ENCODE data around the gene STIP1. TPM values are rescaled to one million over a fixed set of nuclear protein-coding genes. Genes with fewer than 3 reads are reported as not detected.

Gene STIP1
- total and polyA plus RNA-seq, 2 donors (not counting 1 experiment from before 2014, with no cell fraction given): 98.8 to 147 TPM

DNA sequence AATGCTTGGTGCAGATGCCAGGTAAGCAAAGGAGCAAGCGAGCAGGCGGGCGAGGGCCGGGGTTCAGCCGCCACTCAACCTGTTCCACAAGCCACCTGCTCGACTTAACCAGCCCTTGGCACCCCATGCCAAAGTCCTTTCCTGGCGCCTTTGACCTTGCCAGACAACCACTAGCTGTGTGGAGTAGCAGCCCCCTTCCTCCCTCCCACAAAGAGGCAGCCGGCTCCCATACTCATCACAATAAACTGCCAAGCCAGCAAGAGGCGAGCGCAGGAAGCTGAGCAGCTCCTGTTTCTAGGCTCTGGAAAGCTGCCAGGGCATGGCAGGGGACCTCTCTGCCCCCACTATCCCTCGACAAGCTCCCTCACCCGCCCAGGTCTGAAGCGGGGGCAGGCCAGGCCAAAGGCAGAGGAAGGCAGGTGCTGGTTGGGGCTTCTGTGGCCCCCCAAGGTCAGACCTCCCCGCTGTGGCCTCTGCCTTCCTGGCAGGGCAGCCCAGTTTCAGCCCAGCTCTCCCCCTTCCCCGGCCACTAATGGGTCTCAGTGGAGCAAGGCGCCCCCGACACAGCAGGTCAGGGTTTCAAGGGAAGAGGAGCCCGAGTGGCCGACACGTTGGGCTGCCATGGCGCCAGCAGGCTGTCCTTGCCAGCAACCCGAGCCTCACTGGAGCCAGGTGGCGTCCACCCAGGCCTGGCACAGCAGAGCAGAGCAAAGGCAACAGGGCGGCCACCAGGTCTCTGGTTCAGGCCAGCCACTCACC lies 35.3 kb upstream of the STIP1 start:
- TF ChIP-seq, protein P1, sequence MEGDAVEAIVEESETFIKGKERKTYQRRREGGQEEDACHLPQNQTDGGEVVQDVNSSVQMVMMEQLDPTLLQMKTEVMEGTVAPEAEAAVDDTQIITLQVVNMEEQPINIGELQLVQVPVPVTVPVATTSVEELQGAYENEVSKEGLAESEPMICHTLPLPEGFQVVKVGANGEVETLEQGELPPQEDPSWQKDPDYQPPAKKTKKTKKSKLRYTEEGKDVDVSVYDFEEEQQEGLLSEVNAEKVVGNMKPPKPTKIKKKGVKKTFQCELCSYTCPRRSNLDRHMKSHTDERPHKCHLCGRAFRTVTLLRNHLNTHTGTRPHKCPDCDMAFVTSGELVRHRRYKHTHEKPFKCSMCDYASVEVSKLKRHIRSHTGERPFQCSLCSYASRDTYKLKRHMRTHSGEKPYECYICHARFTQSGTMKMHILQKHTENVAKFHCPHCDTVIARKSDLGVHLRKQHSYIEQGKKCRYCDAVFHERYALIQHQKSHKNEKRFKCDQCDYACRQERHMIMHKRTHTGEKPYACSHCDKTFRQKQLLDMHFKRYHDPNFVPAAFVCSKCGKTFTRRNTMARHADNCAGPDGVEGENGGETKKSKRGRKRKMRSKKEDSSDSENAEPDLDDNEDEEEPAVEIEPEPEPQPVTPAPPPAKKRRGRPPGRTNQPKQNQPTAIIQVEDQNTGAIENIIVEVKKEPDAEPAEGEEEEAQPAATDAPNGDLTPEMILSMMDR (conservative IDR thresholded peaks at IDR 0.05 in 1 of 2, IDR thresholded peaks at IDR 0.05 in 1 of 2; ENCODE audit: low read depth in 1 of 2, low read length in 2 of 2): no peak
- no peak for TF ChIP-seq EZH2 (IDR thresholded peaks at IDR 0.05; ENCODE audit: low read length, missing control alignments)
- H3K4me2 ChIP-seq (ENCODE audit: extremely low read depth, insufficient read depth, low read length): no peak overlapping the region
- H3K4me1 ChIP-seq (ENCODE audit: control insufficient read depth, extremely low read depth, insufficient read depth, low read length): no peaks in the 10 kb centered on the region
- H3K4me3 ChIP-seq (replicated peaks in 1 of 4; ENCODE audit: control extremely low read depth in 1 of 4, insufficient read depth in 1 of 4, low read depth in 3 of 4, low read length in 4 of 4): no peak overlapping the region
- H2AFZ ChIP-seq (ENCODE audit: low read length): no peak overlapping the region
- no peak overlapping the region for H3K9ac ChIP-seq (ENCODE audit: insufficient read depth, low read length)
- DNase-seq (ENCODE audit: low read depth in 2 of 2): no peak
- H4K20me1 ChIP-seq (ENCODE audit: control insufficient read depth, extremely low read depth, insufficient read depth, low read length): no peaks in the 10 kb centered on the region
- H3K27ac ChIP-seq (ENCODE audit: insufficient read depth, low read length): no peak overlapping the region
- no peaks in the 10 kb centered on the region for H3K27me3 ChIP-seq (ENCODE audit: control insufficient read depth, insufficient read depth, low read length)
- no peaks in the 10 kb centered on the region for H3K79me2 ChIP-seq (ENCODE audit: control insufficient read depth, insufficient read depth, low read length)
- no peaks in the 10 kb centered on the region for H3K36me3 ChIP-seq (ENCODE audit: control insufficient read depth, insufficient read depth, low read length)
- no peaks in the 10 kb centered on the region for H3K9me3 ChIP-seq (ENCODE audit: control insufficient read depth, insufficient read depth, low read depth, low read length)

DNA sequence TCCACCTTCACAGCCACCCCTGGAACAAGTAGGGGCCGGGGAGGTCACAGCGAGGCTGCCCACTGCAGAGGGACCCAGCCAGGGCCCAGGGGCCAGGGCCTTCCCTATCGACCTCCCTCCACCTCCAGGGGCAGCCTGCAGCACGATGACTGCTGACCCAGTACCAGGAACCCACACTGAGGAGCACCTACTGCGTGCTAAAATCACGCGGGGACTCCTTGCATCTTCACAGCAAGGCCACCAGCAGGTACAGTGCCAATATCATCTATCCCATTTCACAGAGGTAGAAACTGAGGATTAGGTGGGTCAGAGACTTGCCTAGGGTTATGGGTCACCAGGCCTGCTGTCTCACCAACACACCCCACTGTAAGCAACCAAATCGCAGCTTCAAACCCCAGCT lies 34.6 kb upstream of the STIP1 start:
- no peaks in the 10 kb centered on the region for H3K27me3 ChIP-seq (ENCODE audit: control insufficient read depth, insufficient read depth, low read length)

DNA sequence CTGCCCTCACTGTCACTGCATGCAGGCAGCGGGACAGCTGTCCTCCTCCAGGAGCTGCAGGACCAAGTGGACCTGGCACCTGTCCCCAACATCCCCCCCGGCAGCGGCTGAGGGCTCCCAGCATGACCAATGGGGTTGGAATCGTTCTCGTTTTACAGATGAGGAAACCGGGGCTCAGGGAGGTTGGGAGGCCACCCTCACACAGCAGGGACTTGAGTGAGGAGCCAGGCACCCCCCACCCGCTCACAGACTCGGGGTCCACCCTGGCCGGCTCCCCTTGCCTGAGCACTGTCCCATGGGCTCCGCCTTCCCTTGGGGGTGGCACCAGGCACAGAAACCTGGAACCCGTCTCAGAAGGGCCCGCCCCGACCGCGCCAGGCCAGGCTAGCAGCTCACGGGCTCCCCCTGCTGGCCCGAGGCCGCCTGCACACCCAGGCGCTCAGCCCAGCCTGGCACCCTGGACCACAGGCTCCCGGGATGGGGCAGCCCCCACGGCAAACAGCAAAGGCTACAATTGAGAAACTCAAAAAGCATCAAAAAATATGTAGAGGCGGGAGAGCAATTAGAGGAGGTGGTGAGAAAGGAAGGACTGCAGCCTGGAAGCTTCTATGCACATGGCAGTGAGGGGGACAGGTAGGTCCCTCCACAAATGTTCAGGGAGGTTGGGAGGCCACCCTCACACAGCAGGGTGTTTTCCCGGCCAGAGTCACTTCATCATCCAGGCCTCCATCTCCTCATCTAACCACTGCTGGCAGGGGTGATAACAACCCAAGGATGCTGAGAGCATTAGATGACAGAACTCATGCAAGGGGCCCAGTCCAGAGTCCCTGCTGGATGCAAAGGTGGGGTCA lies 32.9 kb upstream of the STIP1 start:
- TF ChIP-seq, protein P1 (conservative IDR thresholded peaks at IDR 0.05 in 1 of 2, IDR thresholded peaks at IDR 0.05 in 1 of 2; ENCODE audit: low read depth in 1 of 2, low read length in 2 of 2): peak; percentile 86 to 97
- no peak for TF ChIP-seq EZH2 (IDR thresholded peaks at IDR 0.05; ENCODE audit: low read length, missing control alignments)
- H3K9ac ChIP-seq (ENCODE audit: insufficient read depth, low read length): no peak overlapping the region
- H3K79me2 ChIP-seq (ENCODE audit: control insufficient read depth, insufficient read depth, low read length): no peaks in the 10 kb centered on the region
- no peaks in the 10 kb centered on the region for H3K27me3 ChIP-seq (ENCODE audit: control insufficient read depth, insufficient read depth, low read length)
- no peak overlapping the region for H3K27ac ChIP-seq (ENCODE audit: insufficient read depth, low read length)
- no peaks in the 10 kb centered on the region for H4K20me1 ChIP-seq (ENCODE audit: control insufficient read depth, extremely low read depth, insufficient read depth, low read length)
- H2AFZ ChIP-seq (ENCODE audit: low read length): no peak overlapping the region
- H3K4me3 ChIP-seq (replicated peaks in 1 of 4; ENCODE audit: control extremely low read depth in 1 of 4, insufficient read depth in 1 of 4, low read depth in 3 of 4, low read length in 4 of 4): no peak overlapping the region
- H3K4me1 ChIP-seq (ENCODE audit: control insufficient read depth, extremely low read depth, insufficient read depth, low read length): no peaks in the 10 kb centered on the region
- peak in 1 of 2 donors; percentile 22 for DNase-seq (ENCODE audit: low read depth in 2 of 2)
- H3K36me3 ChIP-seq (ENCODE audit: control insufficient read depth, insufficient read depth, low read length): no peaks in the 10 kb centered on the region
- no peak overlapping the region for H3K4me2 ChIP-seq (ENCODE audit: extremely low read depth, insufficient read depth, low read length)
- no peaks in the 10 kb centered on the region for H3K9me3 ChIP-seq (ENCODE audit: control insufficient read depth, insufficient read depth, low read depth, low read length)

More for the DNA sequence above, 34.6 kb upstream of the STIP1 start:
- Histone ChIP-seq H3K36me3 (ENCODE audit: control insufficient read depth, insufficient read depth, low read length) (no peaks in the 10 kb centered on the region), H3K27ac (ENCODE audit: insufficient read depth, low read length) (no peak overlapping the region), H3K9ac (ENCODE audit: insufficient read depth, low read length) (no peak overlapping the region), H4K20me1 (ENCODE audit: control insufficient read depth, extremely low read depth, insufficient read depth, low read length) (no peaks in the 10 kb centered on the region), H3K9me3 (ENCODE audit: control insufficient read depth, insufficient read depth, low read depth, low read length) (no peaks in the 10 kb centered on the region), H3K79me2 (ENCODE audit: control insufficient read depth, insufficient read depth, low read length) (no peaks in the 10 kb centered on the region), H3K4me2 (ENCODE audit: extremely low read depth, insufficient read depth, low read length) (no peak overlapping the region), H2AFZ (ENCODE audit: low read length) (no peak overlapping the region), H3K4me3 (replicated peaks in 1 of 4; ENCODE audit: control extremely low read depth in 1 of 4, insufficient read depth in 1 of 4, low read depth in 3 of 4, low read length in 4 of 4) (no peak overlapping the region), H3K4me1 (ENCODE audit: control insufficient read depth, extremely low read depth, insufficient read depth, low read length) (no peaks in the 10 kb centered on the region)
- no peak for DNase-seq (ENCODE audit: low read depth in 2 of 2)
- TF ChIP-seq EZH2 (IDR thresholded peaks at IDR 0.05; ENCODE audit: low read length, missing control alignments): no peak
- TF ChIP-seq, protein P1 (conservative IDR thresholded peaks at IDR 0.05 in 1 of 2, IDR thresholded peaks at IDR 0.05 in 1 of 2; ENCODE audit: low read depth in 1 of 2, low read length in 2 of 2): no peak
